ENCODE measurements around the gene DNAJC12. TPM values are rescaled to one million over a fixed set of nuclear protein-coding genes. Genes with fewer than 3 reads are reported as not detected.
A peak's percentile ranks its signal among the peaks of the same experiment; 100 is the strongest.
"Not testable (repeated sequence)": the region's sequence is repeated elsewhere in the genome, so short reads cannot be mapped to it uniquely, and the experiment has no call there.

Gene DNAJC12
- total and polyA plus RNA-seq, 5 donors from 2014 or later = 0.43 to 0.61 TPM; not detected in 3

- DNase-seq (no peak), ATAC-seq (ENCODE audit: low read depth in 2 of 2) (no peak)
- Mint-ChIP-seq H3K9me3 (peaks cover 0 to 1% (median 0%) of the 10 kb centered on the region in 7 donors), H3K27ac (no peak overlapping the region), H3K4me3 (no peak overlapping the region), H3K27me3 (no peaks in the 10 kb centered on the region), H3K36me3 (no peaks in the 10 kb centered on the region), H3K4me1 (peaks cover 4 to 13% (median 8%) of the 10 kb centered on the region in 4 donors)
- Histone ChIP-seq H3K36me3 (ENCODE audit: control insufficient read depth, insufficient read depth, low read length) (no peaks in the 10 kb centered on the region), H3K27ac (ENCODE audit: insufficient read depth, low read length, poor library complexity, severe bottlenecking) (no peak overlapping the region), H3K27me3 (ENCODE audit: control insufficient read depth, insufficient read depth, low read length) (no peaks in the 10 kb centered on the region), H3K9me3 (ENCODE audit: control insufficient read depth in 2 of 2, low read length in 2 of 2) (no peaks in the 10 kb centered on the region), H3K4me1 (ENCODE audit: control insufficient read depth, insufficient read depth, low read length, poor library complexity, severe bottlenecking) (no peaks in the 10 kb centered on the region), H3K4me3 (ENCODE audit: low read depth, low read length) (no peak overlapping the region)
These were observed 67.5 kb downstream of the DNAJC12 start for GRCh38 chr10:67770537-67770936.

GRCh38 chr10:67767244-67767643 lies 70.7 kb downstream of the DNAJC12 start:
- no peak overlapping the region for H3K4me3 ChIP-seq (ENCODE audit: low read depth, low read length)
- no peaks in the 10 kb centered on the region for H3K36me3 ChIP-seq (ENCODE audit: control insufficient read depth, insufficient read depth, low read length)
- no peak overlapping the region for H3K27ac ChIP-seq (ENCODE audit: insufficient read depth, low read length, poor library complexity, severe bottlenecking)
- DNase-seq (no peak), ATAC-seq (ENCODE audit: low read depth in 2 of 2) (no peak)
- peak overlapping the region in 2 of 4 donors; percentile 53 to 64 for H3K4me3 Mint-ChIP-seq
- H3K27ac Mint-ChIP-seq = no peak overlapping the region
- peaks cover 24% of the 10 kb centered on the region for H3K27me3 Mint-ChIP-seq
- H3K27me3 ChIP-seq (ENCODE audit: control insufficient read depth, insufficient read depth, low read length) = no peaks in the 10 kb centered on the region
- H3K9me3 ChIP-seq (ENCODE audit: control insufficient read depth in 2 of 2, low read length in 2 of 2) = no peaks in the 10 kb centered on the region
- peaks cover 8 to 27% (median 23%) of the 10 kb centered on the region in 4 donors for H3K4me1 Mint-ChIP-seq
- peaks cover 7% of the 10 kb centered on the region for H3K4me1 ChIP-seq (ENCODE audit: control insufficient read depth, insufficient read depth, low read length, poor library complexity, severe bottlenecking)
- H3K9me3 Mint-ChIP-seq = peaks cover 0 to 7% (median 0%) of the 10 kb centered on the region in 7 donors
- H3K36me3 Mint-ChIP-seq = peaks cover 6% of the 10 kb centered on the region

DNA sequence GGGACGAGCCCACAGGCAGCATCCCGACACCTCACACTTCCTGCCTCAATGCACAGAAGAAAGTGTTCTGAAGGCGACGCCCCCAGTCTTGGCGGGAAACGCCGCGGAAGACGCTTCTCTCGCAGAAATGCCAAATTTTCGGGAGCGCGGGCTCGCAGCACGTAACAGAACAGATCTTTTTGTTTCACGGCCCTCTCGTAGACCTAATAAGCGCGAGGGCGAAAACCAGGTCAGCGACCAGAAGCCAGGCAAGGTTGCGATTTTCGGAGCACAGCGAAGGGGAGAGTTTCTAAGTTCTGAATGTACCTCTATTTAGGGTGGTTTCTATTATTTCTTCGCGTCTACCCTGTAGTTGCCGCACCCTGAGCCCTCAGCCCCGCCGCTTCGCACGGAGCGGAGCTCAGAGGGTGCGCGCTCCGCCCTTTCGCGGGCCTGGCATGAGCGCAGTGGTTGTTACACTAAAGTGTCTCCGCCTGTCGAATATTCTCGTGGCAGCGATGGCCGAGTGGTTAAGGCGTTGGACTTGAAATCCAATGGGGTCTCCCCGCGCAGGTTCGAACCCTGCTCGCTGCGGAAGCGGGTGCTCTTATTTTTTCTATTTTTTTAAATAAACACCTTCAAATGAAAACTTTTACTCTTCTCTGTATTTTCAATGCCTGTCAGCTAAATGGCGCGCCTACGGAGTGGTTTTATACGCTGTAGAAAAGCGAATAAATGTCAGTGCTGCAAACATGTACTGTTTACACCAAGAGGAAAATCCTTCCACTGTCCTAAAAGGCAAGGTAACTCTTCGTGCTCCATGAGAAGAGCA lies 73.8 kb downstream of the DNAJC12 start:
- H3K4me1 ChIP-seq (ENCODE audit: control insufficient read depth, insufficient read depth, low read length, poor library complexity, severe bottlenecking) = peaks cover 7% of the 10 kb centered on the region
- Mint-ChIP-seq H3K27me3 (peaks cover 26% of the 10 kb centered on the region), H3K27ac (peak overlapping the region; percentile 99 to 100 (median 99)), H3K36me3 (peaks cover 6% of the 10 kb centered on the region), H3K4me1 (peaks cover 8 to 27% (median 20%) of the 10 kb centered on the region in 4 donors), H3K9me3 (peaks cover 0 to 7% (median 0%) of the 10 kb centered on the region in 7 donors), H3K4me3 (peak overlapping the region; percentile 95 to 97 (median 97))
- peak overlapping the region; percentile 93 for H3K4me3 ChIP-seq (ENCODE audit: low read depth, low read length)
- H3K27me3 ChIP-seq (ENCODE audit: control insufficient read depth, insufficient read depth, low read length) = no peaks in the 10 kb centered on the region
- H3K9me3 ChIP-seq (ENCODE audit: control insufficient read depth in 2 of 2, low read length in 2 of 2) = no peaks in the 10 kb centered on the region
- H3K36me3 ChIP-seq (ENCODE audit: control insufficient read depth, insufficient read depth, low read length) = no peaks in the 10 kb centered on the region
- H3K27ac ChIP-seq (ENCODE audit: insufficient read depth, low read length, poor library complexity, severe bottlenecking) = peak overlapping the region; percentile 89
- ATAC-seq (ENCODE audit: low read depth in 2 of 2) = peak; percentile 86 to 87
- DNase-seq = peak; percentile 89 to 98 (median 97)

DNA sequence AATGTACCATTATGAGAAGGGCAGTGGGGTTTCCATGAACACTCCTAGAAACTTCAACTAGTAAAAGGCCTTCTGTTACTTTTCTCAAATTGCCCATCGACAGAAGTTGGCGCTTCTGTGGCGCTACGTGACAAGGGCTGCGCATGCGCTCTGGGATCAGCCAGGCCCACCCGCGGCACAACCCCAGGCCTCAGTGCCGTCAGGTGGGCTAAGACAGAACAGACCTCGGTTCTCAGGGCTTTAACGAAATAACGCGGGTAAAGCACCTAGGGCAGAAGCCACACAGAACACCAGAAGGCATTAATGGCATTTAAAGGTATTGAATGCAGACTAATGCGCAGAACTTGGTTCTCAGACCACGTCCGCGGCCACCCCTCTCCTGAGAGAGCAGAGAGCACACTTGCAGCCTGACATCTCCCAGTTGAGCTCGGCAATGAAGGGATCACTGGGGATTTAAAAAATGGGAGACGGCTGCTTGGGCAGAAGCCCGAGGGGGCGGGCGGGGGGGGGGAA lies 74.4 kb downstream of the DNAJC12 start:
- H3K27me3 ChIP-seq (ENCODE audit: control insufficient read depth, insufficient read depth, low read length) = no peaks in the 10 kb centered on the region
- no peaks in the 10 kb centered on the region for H3K36me3 ChIP-seq (ENCODE audit: control insufficient read depth, insufficient read depth, low read length)
- H3K4me1 ChIP-seq (ENCODE audit: control insufficient read depth, insufficient read depth, low read length, poor library complexity, severe bottlenecking) = peaks cover 7% of the 10 kb centered on the region
- ATAC-seq (ENCODE audit: low read depth in 2 of 2) (peak; percentile 20 to 36), DNase-seq (peak; percentile 62 to 87 (median 84))
- peak overlapping the region; percentile 95 to 97 (median 97) for H3K4me3 Mint-ChIP-seq
- peak overlapping the region; percentile 93 for H3K4me3 ChIP-seq (ENCODE audit: low read depth, low read length)
- peak overlapping the region; percentile 89 for H3K27ac ChIP-seq (ENCODE audit: insufficient read depth, low read length, poor library complexity, severe bottlenecking)
- peaks cover 30% of the 10 kb centered on the region for H3K27me3 Mint-ChIP-seq
- H3K9me3 Mint-ChIP-seq = peaks cover 0 to 7% (median 0%) of the 10 kb centered on the region in 7 donors
- H3K27ac Mint-ChIP-seq = peak overlapping the region; percentile 98 to 100 (median 99)
- H3K36me3 Mint-ChIP-seq = peaks cover 6% of the 10 kb centered on the region
- no peaks in the 10 kb centered on the region for H3K9me3 ChIP-seq (ENCODE audit: control insufficient read depth in 2 of 2, low read length in 2 of 2)
- peaks cover 8 to 27% (median 20%) of the 10 kb centered on the region in 4 donors for H3K4me1 Mint-ChIP-seq

DNA sequence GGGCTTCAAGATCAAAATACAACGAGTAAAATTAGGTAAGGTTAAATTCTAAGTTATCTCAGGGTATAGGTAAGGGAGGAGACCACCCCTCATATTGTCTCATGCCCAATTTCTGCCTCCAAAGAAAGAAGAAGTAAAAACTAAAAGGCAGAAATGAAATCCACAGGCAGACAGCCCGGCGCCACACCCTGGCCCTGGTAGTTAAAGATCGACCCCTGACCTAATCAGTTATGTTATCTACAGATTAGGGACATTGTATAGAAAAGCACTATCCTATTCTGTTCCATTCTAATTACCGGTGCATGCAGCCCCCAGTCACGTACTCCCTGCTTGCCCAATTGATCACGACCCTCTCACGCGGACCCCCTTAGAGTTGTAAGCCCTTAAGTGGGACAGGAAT lies 75.4 kb downstream of the DNAJC12 start:
- H3K4me1 ChIP-seq (ENCODE audit: control insufficient read depth, insufficient read depth, low read length, poor library complexity, severe bottlenecking); H3K9me3 ChIP-seq (ENCODE audit: control insufficient read depth in 2 of 2, low read length in 2 of 2); H3K27ac ChIP-seq (ENCODE audit: insufficient read depth, low read length, poor library complexity, severe bottlenecking); H3K27me3 ChIP-seq (ENCODE audit: control insufficient read depth, insufficient read depth, low read length); DNase-seq; H3K4me3 ChIP-seq (ENCODE audit: low read depth, low read length); ATAC-seq (ENCODE audit: low read depth in 2 of 2); H3K9me3 Mint-ChIP-seq; H3K36me3 ChIP-seq (ENCODE audit: control insufficient read depth, insufficient read depth, low read length); H3K36me3 Mint-ChIP-seq: not testable (repeated sequence)
- Mint-ChIP-seq H3K27ac (peak overlapping the region; percentile 59 to 100 (median 69)), H3K27me3 (peaks cover 30% of the 10 kb centered on the region), H3K4me3 (peak overlapping the region in 2 of 4 donors; percentile 70 to 97), H3K4me1 (peaks cover 8 to 27% (median 20%) of the 10 kb centered on the region in 4 donors)

GRCh38 chr10:67760272-67760671 lies 77.7 kb downstream of the DNAJC12 start:
- DNase-seq (no peak), ATAC-seq (ENCODE audit: low read depth in 2 of 2) (no peak)
- H3K4me1 ChIP-seq (ENCODE audit: control insufficient read depth, insufficient read depth, low read length, poor library complexity, severe bottlenecking) = peaks cover 7% of the 10 kb centered on the region
- peaks cover 5 to 22% (median 17%) of the 10 kb centered on the region in 4 donors for H3K4me1 Mint-ChIP-seq
- H3K36me3 Mint-ChIP-seq = peaks cover 6% of the 10 kb centered on the region
- H3K27me3 ChIP-seq (ENCODE audit: control insufficient read depth, insufficient read depth, low read length) = peaks cover 2% of the 10 kb centered on the region
- no peak overlapping the region for H3K4me3 ChIP-seq (ENCODE audit: low read depth, low read length)
- peak overlapping the region in 1 of 4 donors; percentile 20 for H3K4me3 Mint-ChIP-seq
- H3K9me3 Mint-ChIP-seq = peaks cover 0 to 7% (median 0%) of the 10 kb centered on the region in 7 donors
- no peaks in the 10 kb centered on the region for H3K9me3 ChIP-seq (ENCODE audit: control insufficient read depth in 2 of 2, low read length in 2 of 2)
- H3K27ac ChIP-seq (ENCODE audit: insufficient read depth, low read length, poor library complexity, severe bottlenecking) = no peak overlapping the region
- H3K27ac Mint-ChIP-seq = no peak overlapping the region
- peaks cover 30% of the 10 kb centered on the region for H3K27me3 Mint-ChIP-seq
- H3K36me3 ChIP-seq (ENCODE audit: control insufficient read depth, insufficient read depth, low read length) = no peaks in the 10 kb centered on the region
